ENCODE results near the gene DNAH9.

DNAH9 gene

DNA sequence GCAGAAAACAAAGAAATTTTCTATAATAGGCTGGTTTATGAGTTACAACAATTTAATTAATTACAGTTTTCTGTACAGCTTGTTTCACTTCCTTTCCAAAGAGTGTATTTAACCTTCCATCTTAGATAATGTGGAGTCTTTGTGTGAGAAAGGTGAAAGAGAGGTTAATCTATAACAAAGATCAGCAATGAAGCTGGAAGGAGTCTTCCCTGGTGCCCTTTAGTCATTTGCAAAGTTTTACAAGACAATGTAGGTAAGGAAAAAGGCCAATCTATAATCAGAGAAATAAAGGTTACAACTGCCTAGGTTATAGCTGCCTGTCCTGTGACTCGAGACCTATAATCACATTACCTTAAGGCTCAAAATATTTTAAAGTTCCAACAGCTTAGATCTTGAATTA is 257.0 kb downstream of the DNAH9 start:
- Histone ChIP-seq H3K9ac (ENCODE audit: low read length) (no peak overlapping the region), H3K4me1 (ENCODE audit: control insufficient read depth, low read depth, low read length) (peaks cover 11% of the 10 kb centered on the region), H3K4me3 (ENCODE audit: low read length) (no peak overlapping the region), H3K9me3 (ENCODE audit: control insufficient read depth, low read depth, low read length) (no peaks in the 10 kb centered on the region), H3K27ac (ENCODE audit: low read length) (no peak overlapping the region), H3K27me3 (ENCODE audit: control insufficient read depth, insufficient read depth, low read length) (no peaks in the 10 kb centered on the region), H3K36me3 (ENCODE audit: control insufficient read depth, low read depth, low read length) (no peaks in the 10 kb centered on the region)

GRCh38 chr17:11857006-11857405 is 258.7 kb downstream of the DNAH9 start:
- H3K9ac ChIP-seq (ENCODE audit: low read length): no peak overlapping the region
- H3K27ac ChIP-seq (ENCODE audit: low read length): no peak overlapping the region
- H3K9me3 ChIP-seq (ENCODE audit: control insufficient read depth, low read depth, low read length): no peaks in the 10 kb centered on the region
- H3K36me3 ChIP-seq (ENCODE audit: control insufficient read depth, low read depth, low read length): no peaks in the 10 kb centered on the region
- H3K4me3 ChIP-seq (ENCODE audit: low read length): no peak overlapping the region
- H3K4me1 ChIP-seq (ENCODE audit: control insufficient read depth, low read depth, low read length): peaks cover 11% of the 10 kb centered on the region
- H3K27me3 ChIP-seq (ENCODE audit: control insufficient read depth, insufficient read depth, low read length): no peaks in the 10 kb centered on the region

DNA sequence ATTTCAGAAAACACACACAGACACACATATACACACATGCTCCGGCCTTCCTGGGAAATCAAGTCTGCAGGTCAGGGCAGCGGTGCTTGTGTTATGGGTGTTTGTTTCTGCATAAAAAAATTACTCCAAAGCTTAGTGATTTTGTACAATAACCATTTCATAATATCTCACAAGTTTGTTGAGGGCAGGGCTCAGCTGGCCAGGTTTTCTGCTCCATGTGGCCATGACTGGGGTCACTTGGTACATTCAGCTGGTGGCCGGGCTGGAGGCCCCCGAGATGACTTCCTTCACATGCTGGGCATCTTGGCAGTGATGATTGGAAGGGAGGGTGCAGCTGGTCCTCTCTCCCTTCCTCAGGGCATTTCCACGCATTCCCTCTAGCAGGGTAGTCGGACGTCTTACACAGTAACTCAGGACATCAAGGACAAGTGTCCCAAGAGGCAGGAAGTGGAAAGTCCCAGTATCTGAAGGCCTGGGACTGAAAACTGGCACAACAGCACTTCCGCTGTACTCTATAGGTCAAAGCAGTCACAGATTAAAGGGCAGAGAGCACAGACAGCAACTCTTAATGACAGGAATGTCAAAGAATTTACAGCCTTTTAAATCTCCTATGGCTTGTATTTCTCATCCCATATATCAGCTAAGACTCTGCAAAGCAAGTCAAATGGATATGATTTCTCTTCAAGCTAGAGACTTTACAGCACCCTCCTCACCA is 271.6 kb downstream of the DNAH9 start:
- Histone ChIP-seq H3K9me3 (ENCODE audit: control insufficient read depth, low read depth, low read length) (peaks cover 5% of the 10 kb centered on the region), H3K4me1 (ENCODE audit: control insufficient read depth, low read depth, low read length) (no peaks in the 10 kb centered on the region), H3K27ac (ENCODE audit: low read length) (no peak overlapping the region), H3K4me3 (ENCODE audit: low read length) (no peak overlapping the region), H3K27me3 (ENCODE audit: control insufficient read depth, insufficient read depth, low read length) (no peaks in the 10 kb centered on the region), H3K36me3 (ENCODE audit: control insufficient read depth, low read depth, low read length) (no peaks in the 10 kb centered on the region), H3K9ac (ENCODE audit: low read length) (no peak overlapping the region)

DNA sequence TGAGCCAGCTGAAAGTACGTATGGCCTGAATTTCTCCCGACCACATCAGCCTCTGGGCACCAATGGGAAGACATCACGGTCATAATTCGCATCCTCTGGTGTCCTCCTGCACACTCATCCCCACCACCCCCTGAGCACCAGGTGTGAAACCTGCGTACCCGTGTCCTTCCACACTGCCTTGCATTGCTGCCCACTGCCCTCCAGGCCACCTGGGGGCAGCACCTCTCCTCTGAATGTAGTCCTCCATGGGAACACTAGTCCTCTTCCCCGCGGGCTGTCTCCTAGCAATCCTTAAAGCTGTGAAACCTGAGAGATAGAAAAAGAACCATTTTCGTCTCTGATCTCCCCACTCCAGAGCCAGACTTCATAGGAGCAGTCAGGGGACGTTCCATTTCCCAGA is 273.5 kb downstream of the DNAH9 start:
- Histone ChIP-seq H3K9ac (ENCODE audit: low read length) (no peak overlapping the region), H3K36me3 (ENCODE audit: control insufficient read depth, low read depth, low read length) (no peaks in the 10 kb centered on the region), H3K27ac (ENCODE audit: low read length) (no peak overlapping the region), H3K4me1 (ENCODE audit: control insufficient read depth, low read depth, low read length) (no peaks in the 10 kb centered on the region), H3K9me3 (ENCODE audit: control insufficient read depth, low read depth, low read length) (peaks cover 5% of the 10 kb centered on the region), H3K4me3 (ENCODE audit: low read length) (no peak overlapping the region), H3K27me3 (ENCODE audit: control insufficient read depth, insufficient read depth, low read length) (no peaks in the 10 kb centered on the region)

- H3K27me3 ChIP-seq (ENCODE audit: control insufficient read depth, insufficient read depth, low read length): no peaks in the 10 kb centered on the region
- no peaks in the 10 kb centered on the region for H3K36me3 ChIP-seq (ENCODE audit: control insufficient read depth, low read depth, low read length)
- no peak overlapping the region for H3K27ac ChIP-seq (ENCODE audit: low read length)
- no peak overlapping the region for H3K4me3 ChIP-seq (ENCODE audit: low read length)
- no peaks in the 10 kb centered on the region for H3K4me1 ChIP-seq (ENCODE audit: control insufficient read depth, low read depth, low read length)
- H3K9ac ChIP-seq (ENCODE audit: low read length): no peak overlapping the region
- no peaks in the 10 kb centered on the region for H3K9me3 ChIP-seq (ENCODE audit: control insufficient read depth, low read depth, low read length)
These were observed 276.5 kb downstream of the DNAH9 start for GRCh38 chr17:11874756-11875155.

- H3K4me1 ChIP-seq (ENCODE audit: control insufficient read depth, low read depth, low read length): no peaks in the 10 kb centered on the region
- no peak overlapping the region for H3K4me3 ChIP-seq (ENCODE audit: low read length)
- H3K27ac ChIP-seq (ENCODE audit: low read length): no peak overlapping the region
- no peaks in the 10 kb centered on the region for H3K27me3 ChIP-seq (ENCODE audit: control insufficient read depth, insufficient read depth, low read length)
- no peaks in the 10 kb centered on the region for H3K9me3 ChIP-seq (ENCODE audit: control insufficient read depth, low read depth, low read length)
- no peak overlapping the region for H3K9ac ChIP-seq (ENCODE audit: low read length)
- no peaks in the 10 kb centered on the region for H3K36me3 ChIP-seq (ENCODE audit: control insufficient read depth, low read depth, low read length)
These were observed 282.4 kb downstream of the DNAH9 start for GRCh38 chr17:11880714-11881113.

DNA sequence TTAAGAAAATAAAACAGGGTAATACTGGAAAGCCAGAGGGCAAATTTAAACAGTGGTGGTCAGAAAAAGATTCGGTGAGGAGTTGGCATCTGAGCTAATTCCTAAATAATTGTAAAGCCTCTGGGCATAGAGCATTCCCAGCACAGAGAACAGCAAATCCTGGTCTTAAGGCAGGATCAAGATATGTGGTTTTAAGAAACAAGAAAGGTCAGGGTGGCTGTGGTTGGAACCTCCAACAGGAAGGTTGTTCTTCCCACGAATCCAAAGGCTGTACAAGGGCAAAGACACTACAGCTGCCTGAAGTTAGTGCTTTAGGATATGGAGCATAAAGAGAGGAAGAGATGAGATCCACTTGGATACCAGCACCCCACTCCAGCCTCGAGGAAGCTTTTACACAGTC is 284.4 kb downstream of the DNAH9 start:
- Histone ChIP-seq H3K9me3 (ENCODE audit: control insufficient read depth, low read depth, low read length) (no peaks in the 10 kb centered on the region), H3K9ac (ENCODE audit: low read length) (no peak overlapping the region), H3K4me1 (ENCODE audit: control insufficient read depth, low read depth, low read length) (no peaks in the 10 kb centered on the region), H3K27me3 (ENCODE audit: control insufficient read depth, insufficient read depth, low read length) (no peaks in the 10 kb centered on the region), H3K4me3 (ENCODE audit: low read length) (no peak overlapping the region), H3K27ac (ENCODE audit: low read length) (no peak overlapping the region), H3K36me3 (ENCODE audit: control insufficient read depth, low read depth, low read length) (no peaks in the 10 kb centered on the region)

- Histone ChIP-seq H3K4me1 (ENCODE audit: control insufficient read depth, low read depth, low read length) (no peaks in the 10 kb centered on the region), H3K4me3 (ENCODE audit: low read length) (no peak overlapping the region), H3K27me3 (ENCODE audit: control insufficient read depth, insufficient read depth, low read length) (no peaks in the 10 kb centered on the region), H3K36me3 (ENCODE audit: control insufficient read depth, low read depth, low read length) (no peaks in the 10 kb centered on the region), H3K27ac (ENCODE audit: low read length) (no peak overlapping the region), H3K9ac (ENCODE audit: low read length) (no peak overlapping the region), H3K9me3 (ENCODE audit: control insufficient read depth, low read depth, low read length) (no peaks in the 10 kb centered on the region)
These were observed 286.8 kb downstream of the DNAH9 start for GRCh38 chr17:11885051-11885450.

DNA sequence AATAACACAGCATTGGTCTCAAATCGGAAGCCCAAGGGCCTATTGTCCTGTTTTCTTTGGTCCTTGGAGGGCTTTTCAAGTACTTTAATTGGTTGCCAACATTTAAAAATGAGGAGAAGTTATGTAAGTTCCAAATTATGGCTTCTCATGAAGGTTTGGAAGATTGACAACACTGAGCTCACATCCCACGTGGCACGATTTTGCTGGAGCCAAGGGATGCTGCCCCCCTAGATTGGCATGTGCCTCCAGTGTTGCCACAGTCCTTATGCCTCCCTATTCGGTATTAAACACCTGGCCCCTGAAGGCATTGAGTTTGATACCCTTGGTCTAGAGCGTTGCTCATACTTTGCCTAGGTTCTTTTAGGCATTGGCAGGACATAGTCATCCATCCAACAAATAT is 291.0 kb downstream of the DNAH9 start:
- Histone ChIP-seq H3K4me3 (ENCODE audit: low read length) (no peak overlapping the region), H3K27me3 (ENCODE audit: control insufficient read depth, insufficient read depth, low read length) (no peaks in the 10 kb centered on the region), H3K9ac (ENCODE audit: low read length) (no peak overlapping the region), H3K27ac (ENCODE audit: low read length) (no peak overlapping the region), H3K4me1 (ENCODE audit: control insufficient read depth, low read depth, low read length) (no peaks in the 10 kb centered on the region), H3K36me3 (ENCODE audit: control insufficient read depth, low read depth, low read length) (no peaks in the 10 kb centered on the region), H3K9me3 (ENCODE audit: control insufficient read depth, low read depth, low read length) (no peaks in the 10 kb centered on the region)

DNA sequence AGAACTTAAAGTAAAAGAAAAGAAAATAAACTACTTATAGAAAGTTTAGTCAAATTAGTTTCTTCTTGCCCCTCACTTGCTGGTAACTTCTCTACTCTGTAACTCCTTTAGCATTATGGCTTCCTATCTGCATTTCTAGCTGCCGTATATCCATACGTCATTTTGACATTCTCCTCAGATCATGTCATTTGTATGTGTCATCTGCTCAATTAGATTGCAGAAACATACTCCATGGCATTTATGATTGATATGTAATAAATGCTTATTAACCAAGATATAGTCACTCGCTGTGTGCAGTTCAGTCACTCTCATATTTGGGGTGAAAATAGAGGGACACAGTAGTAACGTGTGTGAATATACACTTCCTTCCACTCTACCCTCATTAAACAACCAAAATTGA is 295.6 kb downstream of the DNAH9 start:
- H3K9me3 ChIP-seq (ENCODE audit: control insufficient read depth, low read depth, low read length): no peaks in the 10 kb centered on the region
- no peak overlapping the region for H3K27ac ChIP-seq (ENCODE audit: low read length)
- no peaks in the 10 kb centered on the region for H3K4me1 ChIP-seq (ENCODE audit: control insufficient read depth, low read depth, low read length)
- no peak overlapping the region for H3K9ac ChIP-seq (ENCODE audit: low read length)
- H3K36me3 ChIP-seq (ENCODE audit: control insufficient read depth, low read depth, low read length): no peaks in the 10 kb centered on the region
- no peaks in the 10 kb centered on the region for H3K27me3 ChIP-seq (ENCODE audit: control insufficient read depth, insufficient read depth, low read length)
- no peak overlapping the region for H3K4me3 ChIP-seq (ENCODE audit: low read length)

GRCh38 chr17:11896199-11896598 is 297.9 kb downstream of the DNAH9 start:
- Histone ChIP-seq H3K27ac (ENCODE audit: low read length) (no peak overlapping the region), H3K27me3 (ENCODE audit: control insufficient read depth, insufficient read depth, low read length) (no peaks in the 10 kb centered on the region), H3K4me1 (ENCODE audit: control insufficient read depth, low read depth, low read length) (peaks cover 3% of the 10 kb centered on the region), H3K9me3 (ENCODE audit: control insufficient read depth, low read depth, low read length) (no peaks in the 10 kb centered on the region), H3K9ac (ENCODE audit: low read length) (no peak overlapping the region), H3K4me3 (ENCODE audit: low read length) (no peak overlapping the region), H3K36me3 (ENCODE audit: control insufficient read depth, low read depth, low read length) (no peaks in the 10 kb centered on the region)

DNA sequence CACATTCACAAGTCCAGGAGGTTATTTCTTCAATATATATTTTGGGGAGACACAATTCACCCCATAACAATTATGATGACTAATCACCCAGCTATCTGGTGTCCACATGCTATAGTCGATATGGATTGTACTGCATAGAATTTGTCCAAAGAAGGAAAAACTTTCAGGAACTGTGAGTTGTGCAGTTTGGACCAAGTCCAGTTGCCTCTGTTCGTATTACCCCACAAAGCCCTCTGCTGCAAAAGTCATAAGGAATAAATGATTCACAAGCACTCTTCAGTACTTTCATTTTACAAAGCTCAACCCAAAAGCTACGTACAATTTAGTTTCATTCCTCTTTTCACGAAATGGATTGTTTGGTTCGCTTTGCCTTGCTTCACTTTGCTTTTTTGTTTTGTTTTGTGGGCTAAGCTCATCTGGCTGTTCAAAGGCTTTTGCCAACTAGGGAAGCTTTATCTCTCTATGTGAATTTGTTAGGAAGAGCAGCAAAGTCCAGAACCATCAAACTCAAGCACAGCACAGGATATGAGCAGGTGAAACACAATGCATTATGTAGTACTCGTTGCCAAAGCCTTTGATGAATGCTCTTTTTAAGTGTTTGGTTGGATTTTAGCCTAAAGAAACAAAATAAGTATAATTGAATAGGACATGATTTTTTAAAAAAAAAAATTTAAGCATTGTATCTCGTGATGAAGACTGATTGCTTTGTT is 300.4 kb downstream of the DNAH9 start:
- Histone ChIP-seq H3K36me3 (ENCODE audit: control insufficient read depth, low read depth, low read length) (no peaks in the 10 kb centered on the region), H3K4me1 (ENCODE audit: control insufficient read depth, low read depth, low read length) (peaks cover 3% of the 10 kb centered on the region), H3K27me3 (ENCODE audit: control insufficient read depth, insufficient read depth, low read length) (no peaks in the 10 kb centered on the region), H3K27ac (ENCODE audit: low read length) (no peak overlapping the region), H3K9me3 (ENCODE audit: control insufficient read depth, low read depth, low read length) (no peaks in the 10 kb centered on the region), H3K4me3 (ENCODE audit: low read length) (no peak overlapping the region), H3K9ac (ENCODE audit: low read length) (no peak overlapping the region)
